ENCODE measurements around the gene FRMPD1. TPM values are rescaled to one million over a fixed set of nuclear protein-coding genes. Genes with fewer than 3 reads are reported as not detected.
"Not testable (repeated sequence)": the region's sequence is repeated elsewhere in the genome, so short reads cannot be mapped to it uniquely, and the experiment has no call there.

The FRMPD1 gene
- total and polyA plus RNA-seq, 4 experiments from 2014 or later, result not detected

GRCh38 chr9:37751186-37751585 is 100.4 kb downstream of the FRMPD1 start:
- DNase-seq, result no peak
- no peaks in the 10 kb centered on the region for H3K36me3 ChIP-seq (ENCODE audit: insufficient read depth, low read length)
- ChIA-PET CTCF (ENCODE audit: partially characterized antibody) (no interaction called here), POLR2A (ENCODE audit: partially characterized antibody) (interaction anchor here (1.3 kb wide), 1 partner anchor 49 kb away, joined by 5 read pairs; the partner anchor contains the start of gene DCAF10)
- H3K4me3 Mint-ChIP-seq, result peak overlapping the region in 6 of 8 donors; percentile 1 to 75 (median 48)
- no peak overlapping the region for H3K27ac ChIP-seq (ENCODE audit: low read depth, low read length)
- H3K9me3 ChIP-seq (ENCODE audit: control insufficient read depth in 1 of 2, low read length in 2 of 2), result no peaks in the 10 kb centered on the region
- peaks cover 15 to 36% (median 24%) of the 10 kb centered on the region in 4 donors for H3K4me1 Mint-ChIP-seq
- H3K4me3 ChIP-seq (ENCODE audit: low read length in 2 of 2), result no peak overlapping the region
- H3K27me3 Mint-ChIP-seq, result no peaks in the 10 kb centered on the region
- H3K9me3 Mint-ChIP-seq, result no peaks in the 10 kb centered on the region
- H3K27ac Mint-ChIP-seq, result peak overlapping the region in 2 of 7 donors; percentile 20 to 37
- intact Hi-C loops (cut with micrococcal nuclease), result loop anchor here (5.0 to 10.0 kb wide), 3 partner anchors 169 to 316 kb away; partner anchors contain the start of genes SHB and ZBTB5
- no peaks in the 10 kb centered on the region for H3K36me3 Mint-ChIP-seq
- H3K4me1 ChIP-seq (ENCODE audit: insufficient read depth, low read length), result peaks cover 15% of the 10 kb centered on the region
- H3K27me3 ChIP-seq (ENCODE audit: insufficient read depth, low read length), result no peaks in the 10 kb centered on the region

DNA sequence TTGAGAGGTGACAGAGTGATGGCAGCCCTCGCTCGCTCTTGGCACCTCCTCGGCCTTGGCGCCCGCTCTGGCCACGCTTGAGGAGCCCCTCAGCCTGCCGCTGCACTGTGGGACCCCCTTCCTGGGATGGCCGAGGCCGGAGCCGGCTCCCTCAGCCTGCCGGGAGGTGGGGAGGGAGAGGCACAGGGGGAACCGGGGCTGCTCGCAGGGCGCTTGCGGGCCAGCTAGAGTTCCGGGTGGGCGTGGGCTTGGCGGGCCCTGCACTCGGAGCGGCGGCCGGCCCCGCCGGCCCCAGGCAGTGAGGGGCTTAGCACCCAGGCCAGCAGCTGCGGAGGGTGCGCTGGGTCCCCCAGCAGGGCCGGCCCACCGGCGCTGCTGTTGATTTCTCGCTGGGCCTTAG is 101.0 kb downstream of the FRMPD1 start:
- H3K27ac ChIP-seq (ENCODE audit: low read depth, low read length); H3K4me3 ChIP-seq (ENCODE audit: low read length in 2 of 2); DNase-seq; H3K9me3 ChIP-seq (ENCODE audit: control insufficient read depth in 1 of 2, low read length in 2 of 2); H3K36me3 Mint-ChIP-seq; H3K27ac Mint-ChIP-seq; H3K27me3 Mint-ChIP-seq; H3K27me3 ChIP-seq (ENCODE audit: insufficient read depth, low read length); POLR2A ChIA-PET (ENCODE audit: partially characterized antibody); H3K9me3 Mint-ChIP-seq; CTCF ChIA-PET (ENCODE audit: partially characterized antibody); H3K36me3 ChIP-seq (ENCODE audit: insufficient read depth, low read length); H3K4me3 Mint-ChIP-seq: not testable (repeated sequence)
- intact Hi-C loops (cut with micrococcal nuclease), result loop anchor here (5.0 to 10.0 kb wide), 3 partner anchors 169 to 316 kb away; partner anchors contain the start of genes SHB and ZBTB5
- peaks cover 15% of the 10 kb centered on the region for H3K4me1 ChIP-seq (ENCODE audit: insufficient read depth, low read length)
- peaks cover 15 to 38% (median 24%) of the 10 kb centered on the region in 4 donors for H3K4me1 Mint-ChIP-seq

DNA sequence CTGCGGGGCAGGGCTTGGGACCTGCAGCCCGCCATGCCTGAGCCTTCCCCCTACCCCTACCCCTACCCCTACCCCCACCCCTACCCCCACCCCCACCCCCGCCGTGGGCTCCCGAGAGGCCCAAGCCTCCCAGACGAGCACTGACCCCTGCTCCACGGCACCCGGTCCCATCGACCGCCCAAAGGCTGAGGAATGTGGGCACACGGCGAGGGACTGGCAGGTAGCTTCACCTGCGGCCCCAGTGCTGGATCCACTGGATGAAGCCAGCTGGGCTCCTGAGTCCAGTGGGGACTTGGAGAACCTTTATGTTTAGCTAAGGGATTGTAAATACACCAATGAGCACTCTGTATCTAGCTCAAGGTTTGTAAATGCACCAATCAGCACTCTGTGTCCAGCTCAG is 101.4 kb downstream of the FRMPD1 start:
- peak overlapping the region in 4 of 8 donors; percentile 3 to 98 (median 97) for H3K4me3 Mint-ChIP-seq
- intact Hi-C loops (cut with micrococcal nuclease), result loop anchor here (5.0 to 10.0 kb wide), 3 partner anchors 170 to 315 kb away; partner anchors contain the start of genes SHB and ZBTB5
- peaks cover 15% of the 10 kb centered on the region for H3K4me1 ChIP-seq (ENCODE audit: insufficient read depth, low read length)
- H3K4me3 ChIP-seq (ENCODE audit: low read length in 2 of 2); CTCF ChIA-PET (ENCODE audit: partially characterized antibody); DNase-seq; H3K27me3 Mint-ChIP-seq; H3K9me3 Mint-ChIP-seq; H3K27ac Mint-ChIP-seq; H3K36me3 Mint-ChIP-seq; H3K27me3 ChIP-seq (ENCODE audit: insufficient read depth, low read length); H3K27ac ChIP-seq (ENCODE audit: low read depth, low read length); H3K36me3 ChIP-seq (ENCODE audit: insufficient read depth, low read length); H3K9me3 ChIP-seq (ENCODE audit: control insufficient read depth in 1 of 2, low read length in 2 of 2): not testable (repeated sequence)
- POLR2A ChIA-PET (ENCODE audit: partially characterized antibody), result interaction anchor here (1.9 kb wide), 1 partner anchor 33 kb away, joined by 6 read pairs; the partner anchor contains the start of gene EXOSC3
- H3K4me1 Mint-ChIP-seq, result peaks cover 15 to 39% (median 25%) of the 10 kb centered on the region in 4 donors

DNA sequence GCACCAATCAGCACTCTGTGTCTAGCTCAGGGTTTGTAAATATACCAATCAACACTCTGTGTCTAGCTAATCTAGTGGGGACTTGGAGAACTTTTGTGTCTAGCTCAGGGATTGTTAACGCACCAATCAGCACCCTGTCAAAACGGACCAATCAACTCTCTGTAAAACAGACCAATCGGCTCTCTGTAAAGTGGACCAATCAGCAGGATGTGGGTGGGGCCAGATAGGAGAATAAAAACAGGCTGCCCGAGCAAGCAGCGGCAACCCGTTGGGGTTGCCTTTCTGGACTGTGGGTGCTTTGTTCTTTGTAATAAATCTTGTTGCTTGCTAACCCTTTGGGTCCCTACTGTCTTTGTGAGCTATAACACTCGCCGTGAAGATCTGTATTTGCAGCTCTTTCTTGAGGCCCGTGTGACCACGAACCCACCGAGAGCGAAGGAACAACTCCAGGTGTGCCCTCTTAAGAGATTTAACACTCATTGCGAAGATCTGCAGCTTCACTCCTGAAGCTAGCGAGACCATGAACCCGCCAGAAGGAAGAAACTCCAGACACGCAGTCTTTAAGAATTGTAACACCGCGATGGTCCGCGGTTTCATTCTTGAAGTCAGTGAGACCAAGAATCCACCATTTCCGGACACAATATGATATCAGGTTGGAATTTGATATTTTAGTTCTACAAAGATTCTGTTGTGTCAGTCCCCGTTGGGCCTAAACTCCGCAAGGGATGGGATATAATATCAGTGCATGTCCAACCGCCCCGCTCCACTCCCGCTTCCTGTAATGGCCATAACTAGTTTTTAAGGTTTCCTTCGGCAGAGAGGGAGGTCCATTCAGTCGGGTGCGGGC is 102.1 kb downstream of the FRMPD1 start:
- Mint-ChIP-seq H3K27me3 (no peaks in the 10 kb centered on the region), H3K9me3 (no peaks in the 10 kb centered on the region), H3K27ac (peak overlapping the region; percentile 78 to 97 (median 95)), H3K36me3 (no peaks in the 10 kb centered on the region), H3K4me3 (peak overlapping the region; percentile 95 to 99 (median 98)), H3K4me1 (peaks cover 15 to 45% (median 28%) of the 10 kb centered on the region in 4 donors)
- H3K27ac ChIP-seq (ENCODE audit: low read depth, low read length), result peak overlapping the region; percentile 80
- H3K4me3 ChIP-seq (ENCODE audit: low read length in 2 of 2), result peak overlapping the region; percentile 94 to 99
- H3K27me3 ChIP-seq (ENCODE audit: insufficient read depth, low read length), result no peaks in the 10 kb centered on the region
- H3K9me3 ChIP-seq (ENCODE audit: control insufficient read depth in 1 of 2, low read length in 2 of 2), result no peaks in the 10 kb centered on the region
- intact Hi-C loops (cut with micrococcal nuclease), result loop anchor here (1.0 to 10.0 kb wide), 5 partner anchors 32 to 314 kb away; partner anchors contain the start of genes DCAF10, EXOSC3, SHB and ZBTB5
- CTCF ChIA-PET (ENCODE audit: partially characterized antibody), result interaction anchor here (0.7 kb wide), 1 partner anchor 27 kb away, joined by 3 read pairs; no protein-coding TSS in a partner anchor
- peak in 1 of 5 donors; percentile 9 for DNase-seq
- peaks cover 15% of the 10 kb centered on the region for H3K4me1 ChIP-seq (ENCODE audit: insufficient read depth, low read length)
- no peaks in the 10 kb centered on the region for H3K36me3 ChIP-seq (ENCODE audit: insufficient read depth, low read length)
- POLR2A ChIA-PET (ENCODE audit: partially characterized antibody), result interaction anchor here (1.0 to 1.9 kb wide), 3 partner anchors 11 to 267 kb away, joined by 3 to 6 read pairs (median 3); partner anchors contain the start of gene EXOSC3

DNA sequence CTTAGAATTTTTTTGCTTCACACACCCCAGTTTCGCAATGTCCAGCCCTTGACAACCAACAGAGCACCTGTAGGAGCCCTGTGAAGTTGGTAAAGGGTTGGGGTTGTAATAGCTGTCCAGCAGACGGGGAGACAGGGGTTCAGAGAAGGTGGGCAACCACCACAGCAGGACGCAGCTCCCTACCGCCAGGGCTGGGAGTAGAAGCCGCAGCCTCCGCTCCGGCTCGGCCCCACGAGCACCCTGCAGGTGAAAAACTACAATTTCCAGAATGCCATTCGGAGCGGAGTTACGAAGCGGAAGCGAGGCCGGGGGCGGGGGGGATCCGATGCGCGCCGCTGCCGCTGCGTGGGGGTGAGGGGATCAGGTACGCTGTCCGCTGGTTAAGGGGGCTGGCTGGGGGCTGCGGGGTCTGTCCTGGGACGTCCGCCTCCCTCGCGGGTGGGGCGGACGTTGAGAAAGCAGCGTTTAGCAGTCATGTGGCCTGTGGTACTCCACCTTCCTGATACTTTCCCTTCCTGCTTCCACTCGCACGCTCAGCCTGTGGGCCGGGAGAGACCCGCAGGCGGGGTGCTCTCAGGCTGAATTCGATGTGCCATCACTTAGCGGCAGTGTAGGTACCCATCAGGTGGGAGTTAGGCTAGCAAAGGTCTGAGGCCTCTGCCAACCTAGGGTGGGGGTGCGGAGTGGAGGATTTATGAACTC is 102.9 kb downstream of the FRMPD1 start, which contains the start of gene TRMT10B:
TSS of gene TRMT10B (plus strand) at position 317 of the 702 bp plus-strand sequence. CDS start 8,127 bp downstream, outside the sequence.
- Histone ChIP-seq H3K9me3 (ENCODE audit: control insufficient read depth in 1 of 2, low read length in 2 of 2) (no peaks in the 10 kb centered on the region), H3K4me1 (ENCODE audit: insufficient read depth, low read length) (peaks cover 15% of the 10 kb centered on the region), H3K27me3 (ENCODE audit: insufficient read depth, low read length) (no peaks in the 10 kb centered on the region), H3K4me3 (ENCODE audit: low read length in 2 of 2) (peak within 1 kb of the TSS; percentile 94 to 99), H3K36me3 (ENCODE audit: insufficient read depth, low read length) (no peaks in the 10 kb centered on the region), H3K27ac (ENCODE audit: low read depth, low read length) (peak within 1 kb of the TSS; percentile 80)
- DNase-seq, result peak; percentile 60 to 77 (median 68)
- Mint-ChIP-seq H3K27me3 (no peaks in the 10 kb centered on the region), H3K9me3 (no peaks in the 10 kb centered on the region), H3K4me1 (peaks cover 15 to 46% (median 30%) of the 10 kb centered on the region in 4 donors), H3K27ac (peak within 1 kb of the TSS; percentile 78 to 97 (median 95)), H3K36me3 (no peaks in the 10 kb centered on the region), H3K4me3 (peak within 1 kb of the TSS; percentile 95 to 99 (median 98))
- CTCF ChIA-PET (ENCODE audit: partially characterized antibody), result interaction anchor here (0.7 kb wide), 1 partner anchor 27 kb away, joined by 3 read pairs; no protein-coding TSS in a partner anchor
- POLR2A ChIA-PET (ENCODE audit: partially characterized antibody), result interaction anchor here (1.0 to 1.9 kb wide), 3 partner anchors 10 to 267 kb away, joined by 3 to 6 read pairs (median 3); partner anchors contain the start of gene EXOSC3
- intact Hi-C loops (cut with micrococcal nuclease), result loop anchor here (1.0 to 10.0 kb wide), 5 partner anchors 32 to 314 kb away; partner anchors contain the start of genes DCAF10, EXOSC3, SHB and ZBTB5

DNA sequence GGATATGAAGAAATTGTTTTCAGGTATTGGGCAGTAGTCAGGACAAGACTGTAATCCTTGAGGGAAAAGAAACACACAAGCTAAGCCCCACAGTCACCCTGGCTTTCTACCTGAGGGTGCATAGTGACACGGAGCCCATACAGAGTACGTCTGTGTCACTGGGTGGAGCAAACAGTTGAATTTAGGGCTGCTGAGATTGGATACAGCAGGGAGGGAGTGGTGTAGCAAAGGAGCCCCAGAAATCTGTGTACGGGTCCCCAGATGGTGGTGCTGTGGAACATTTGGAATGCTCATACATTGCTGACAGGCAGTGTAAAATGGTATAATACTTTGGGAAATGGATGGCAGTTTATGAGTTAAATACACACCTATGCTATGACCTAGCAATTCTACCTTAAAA is 108.0 kb downstream of the FRMPD1 start:
- intact Hi-C loops (cut with micrococcal nuclease), result loop anchor here (10.0 kb wide), 1 partner anchor 294 kb away; the partner anchor contains the start of gene ZBTB5
- H3K36me3 ChIP-seq (ENCODE audit: insufficient read depth, low read length), result no peaks in the 10 kb centered on the region
- ChIA-PET CTCF (ENCODE audit: partially characterized antibody) (no interaction called here), POLR2A (ENCODE audit: partially characterized antibody) (no interaction called here)
- H3K27ac ChIP-seq (ENCODE audit: low read depth, low read length), result no peak overlapping the region
- Mint-ChIP-seq H3K4me3 (no peak overlapping the region), H3K27me3 (no peaks in the 10 kb centered on the region), H3K9me3 (no peaks in the 10 kb centered on the region), H3K36me3 (peaks cover 10 to 19% of the 10 kb centered on the region in 2 donors), H3K27ac (peak overlapping the region in 1 of 7 donors; percentile 5), H3K4me1 (peaks cover 14 to 41% (median 30%) of the 10 kb centered on the region in 4 donors)
- no peaks in the 10 kb centered on the region for H3K27me3 ChIP-seq (ENCODE audit: insufficient read depth, low read length)
- H3K4me3 ChIP-seq (ENCODE audit: low read length in 2 of 2), result no peak overlapping the region
- no peak for DNase-seq
- no peaks in the 10 kb centered on the region for H3K9me3 ChIP-seq (ENCODE audit: control insufficient read depth in 1 of 2, low read length in 2 of 2)
- peaks cover 9% of the 10 kb centered on the region for H3K4me1 ChIP-seq (ENCODE audit: insufficient read depth, low read length)

Measured in CD4-positive, alpha-beta memory T cell (primary cell).